Measurements from ENCODE around the gene FNDC5. TPM values are rescaled to one million over a fixed set of nuclear protein-coding genes. Genes with fewer than 3 reads are reported as not detected.

Gene FNDC5
- total and polyA plus RNA-seq, 2 of the 13 experiments (the other 11 are each of a cell fraction or from before 2014, with no cell fraction given) = 1.4 to 3.1 TPM

DNA sequence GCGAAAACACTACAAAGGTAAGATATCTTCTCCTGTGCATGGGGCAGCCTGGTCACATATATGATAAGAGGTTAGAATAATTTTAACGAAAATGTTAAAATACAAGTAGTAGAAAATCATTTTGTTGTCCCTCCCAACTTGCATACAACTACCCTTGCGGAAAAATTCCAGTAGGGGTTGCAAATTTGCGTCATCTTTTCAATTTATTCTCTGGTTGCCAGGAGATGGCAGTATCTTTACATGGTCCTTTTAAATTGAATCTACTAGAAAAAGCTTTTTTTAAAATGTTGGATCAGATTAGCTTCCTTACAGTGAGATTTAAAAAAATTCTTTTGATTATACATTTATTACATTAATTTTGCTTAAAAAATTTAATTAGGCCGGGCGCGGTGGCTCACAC, 42.4 kb downstream of the FNDC5 start:
- no peak overlapping the region for H3K4me3 ChIP-seq (replicated peaks in 1 of 3; ENCODE audit: insufficient read depth in 1 of 3, low read depth in 2 of 3, low read length in 3 of 3)
- no peaks in the 10 kb centered on the region for H3K9me3 ChIP-seq (ENCODE audit: low read length)
- ChIA-PET POLR2A (no interaction called here), CTCF (ENCODE audit: low intra/inter-chr PET ratio, low total read pairs) (no interaction called here)
- H2AFZ ChIP-seq (ENCODE audit: low read length) = no peak overlapping the region
- DNase-seq (ENCODE audit: low spot score) = peak; percentile 39
- no peak for TF ChIP-seq ZBTB21 (CRISPR knock-in tag; IDR thresholded peaks at IDR 0.05)
- peak; percentile 36; the same call in 1 of the 2 replicates for TF ChIP-seq STAG1 (CRISPR knock-in tag; IDR thresholded peaks at IDR 0.05)
- peak; percentile 21; the same call in 1 of the 2 replicates for TF ChIP-seq CEBPG (CRISPR knock-in tag; IDR thresholded peaks at IDR 0.05)
- H4K20me1 ChIP-seq (ENCODE audit: insufficient read depth, low read length) = no peaks in the 10 kb centered on the region
- no peaks in the 10 kb centered on the region for H3K4me1 ChIP-seq (ENCODE audit: insufficient read depth, low read length)
- in situ Hi-C loops (cut with HindIII; ENCODE audit: extremely low pct_ligation_motif_present, low pct_unique_long_range_greater_than_20kb) (loop anchor here (10.0 kb wide), 1 partner anchor 46 kb away; the partner anchor contains the start of gene FNDC5), intact Hi-C loops (cut with micrococcal nuclease; ENCODE audit: unreplicated experiment) (no loop called here)
- H3K27me3 ChIP-seq (ENCODE audit: control insufficient read depth in 1 of 2, insufficient read depth in 2 of 2, low read length in 2 of 2) = no peaks in the 10 kb centered on the region
- FAIRE-seq = no peak
- no peak overlapping the region for H3K27ac ChIP-seq (ENCODE audit: extremely low read length, insufficient read depth, low read length)
- H3K36me3 ChIP-seq (replicated peaks in 1 of 2; ENCODE audit: control insufficient read depth in 1 of 2, insufficient read depth in 2 of 2, low read length in 2 of 2) = peaks cover 10 to 34% of the 10 kb centered on the region in 2 experiments
- no peak overlapping the region for H3K9ac ChIP-seq (ENCODE audit: insufficient read depth, low read depth, low read length)
- ATAC-seq = no peak
- no peak overlapping the region for H3K4me2 ChIP-seq (ENCODE audit: low read depth, low read length)
- WGBS (ENCODE audit: low lambda C conversion rate) = 94% methylated on average over 7 of the region's 7 CpGs
- no peaks in the 10 kb centered on the region for H3K79me2 ChIP-seq (ENCODE audit: insufficient read depth, low read length)
- no TSS peak for BruUV-seq (replicated peaks)

DNA sequence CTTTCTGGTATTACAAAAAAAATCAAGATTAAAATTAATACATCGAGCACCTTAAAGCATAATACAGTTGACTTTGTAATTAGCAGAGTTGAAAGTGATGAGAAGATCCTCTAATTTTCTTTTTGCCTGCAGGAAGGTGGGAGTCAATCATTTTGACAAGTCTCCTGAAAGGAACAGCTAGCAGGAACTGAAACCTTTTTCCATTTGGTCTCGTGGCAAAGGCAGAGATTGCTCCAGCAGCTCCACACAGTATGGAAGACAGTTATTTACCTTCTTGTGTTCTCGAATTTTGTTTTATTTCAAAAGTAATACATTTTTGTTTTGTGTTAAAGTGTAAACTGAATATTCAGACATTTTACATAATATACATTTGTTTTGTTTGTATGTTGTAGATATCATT, 45.5 kb downstream of the FNDC5 start:
- Histone ChIP-seq H2AFZ (ENCODE audit: low read length) (no peak overlapping the region), H4K20me1 (ENCODE audit: insufficient read depth, low read length) (no peaks in the 10 kb centered on the region), H3K27me3 (ENCODE audit: control insufficient read depth in 1 of 2, insufficient read depth in 2 of 2, low read length in 2 of 2) (no peaks in the 10 kb centered on the region), H3K9me3 (ENCODE audit: low read length) (no peaks in the 10 kb centered on the region), H3K79me2 (ENCODE audit: insufficient read depth, low read length) (peaks cover 5% of the 10 kb centered on the region), H3K4me2 (ENCODE audit: low read depth, low read length) (no peak overlapping the region), H3K36me3 (replicated peaks in 1 of 2; ENCODE audit: control insufficient read depth in 1 of 2, insufficient read depth in 2 of 2, low read length in 2 of 2) (peaks cover 8 to 25% of the 10 kb centered on the region in 2 experiments), H3K4me1 (ENCODE audit: insufficient read depth, low read length) (no peaks in the 10 kb centered on the region), H3K4me3 (replicated peaks in 1 of 3; ENCODE audit: insufficient read depth in 1 of 3, low read depth in 2 of 3, low read length in 3 of 3) (no peak overlapping the region), H3K9ac (ENCODE audit: insufficient read depth, low read depth, low read length) (no peak overlapping the region), H3K27ac (ENCODE audit: extremely low read length, insufficient read depth, low read length) (no peak overlapping the region)
- in situ Hi-C loops (cut with HindIII; ENCODE audit: extremely low pct_ligation_motif_present, low pct_unique_long_range_greater_than_20kb) = loop anchor here (10.0 kb wide), 1 partner anchor 50 kb away; the partner anchor contains the start of gene FNDC5
- no peak for FAIRE-seq
- ChIA-PET POLR2A (no interaction called here), CTCF (ENCODE audit: low intra/inter-chr PET ratio, low total read pairs) (no interaction called here)
- WGBS (ENCODE audit: low lambda C conversion rate) = 89% methylated on average over 3 of the region's 3 CpGs
- BruUV-seq (replicated peaks) = no TSS peak
- intact Hi-C loops (cut with micrococcal nuclease; ENCODE audit: unreplicated experiment) = no loop called here
- no peak for ATAC-seq
- DNase-seq (ENCODE audit: low spot score) = no peak
- TF ChIP-seq ATF7 (IDR thresholded peaks at IDR 0.05) = no peak
- no peak for TF ChIP-seq ATF7 (CRISPR knock-in tag; IDR thresholded peaks at IDR 0.05)
- TF ChIP-seq BRCA1 (CRISPR knock-in tag; IDR thresholded peaks at IDR 0.05) = no peak
- TF ChIP-seq, protein P1, sequence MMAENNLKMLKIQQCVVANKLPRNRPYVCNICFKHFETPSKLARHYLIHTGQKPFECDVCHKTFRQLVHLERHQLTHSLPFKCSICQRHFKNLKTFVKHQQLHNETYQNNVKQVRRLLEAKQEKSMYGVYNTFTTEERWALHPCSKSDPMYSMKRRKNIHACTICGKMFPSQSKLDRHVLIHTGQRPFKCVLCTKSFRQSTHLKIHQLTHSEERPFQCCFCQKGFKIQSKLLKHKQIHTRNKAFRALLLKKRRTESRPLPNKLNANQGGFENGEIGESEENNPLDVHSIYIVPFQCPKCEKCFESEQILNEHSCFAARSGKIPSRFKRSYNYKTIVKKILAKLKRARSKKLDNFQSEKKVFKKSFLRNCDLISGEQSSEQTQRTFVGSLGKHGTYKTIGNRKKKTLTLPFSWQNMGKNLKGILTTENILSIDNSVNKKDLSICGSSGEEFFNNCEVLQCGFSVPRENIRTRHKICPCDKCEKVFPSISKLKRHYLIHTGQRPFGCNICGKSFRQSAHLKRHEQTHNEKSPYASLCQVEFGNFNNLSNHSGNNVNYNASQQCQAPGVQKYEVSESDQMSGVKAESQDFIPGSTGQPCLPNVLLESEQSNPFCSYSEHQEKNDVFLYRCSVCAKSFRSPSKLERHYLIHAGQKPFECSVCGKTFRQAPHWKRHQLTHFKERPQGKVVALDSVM (CRISPR knock-in tag; IDR thresholded peaks at IDR 0.05) = no peak
- TF ChIP-seq ZNF772 (CRISPR knock-in tag; IDR thresholded peaks at IDR 0.05) = no peak
- TF ChIP-seq KDM1A (CRISPR knock-in tag; IDR thresholded peaks at IDR 0.05) = no peak
- no peak for TF ChIP-seq ZNF235 (CRISPR knock-in tag; IDR thresholded peaks at IDR 0.05; ENCODE audit: borderline replicate concordance)
- TF ChIP-seq ZHX2 (IDR thresholded peaks at IDR 0.05; ENCODE audit: low read depth) = no peak
- TF ChIP-seq ZHX2 (CRISPR knock-in tag; IDR thresholded peaks at IDR 0.05; ENCODE audit: borderline replicate concordance) = no peak
